H1 (cell line): ENCODE results near the gene KCNK4.

Source experiments
- ATF3 ChIP-seq: IDR thresholded peaks from 2 replicates; pipeline ENCODE4 v1.6.1; 2011; ENCODE audit warnings: low read depth, mild to moderate bottlenecking, low read length; ENCODE audit not compliant: insufficient read depth
- CEBPB ChIP-seq: IDR thresholded peaks from 2 replicates; pipeline ENCODE4 v1.6.1; 2012; ENCODE audit warnings: low read depth, low read length
- CHD1 ChIP-seq: IDR thresholded peaks from 2 replicates; pipeline ENCODE4 v1.6.1; 2012; ENCODE audit warnings: low read depth, low read length, improper control_type of control experiment
- CREB1 ChIP-seq: IDR thresholded peaks from 2 replicates; pipeline ENCODE4 v1.6.1; 2012; ENCODE audit warnings: inconsistent platforms
- CTCF ChIP-seq, 3 experiments: IDR thresholded peaks; 1 replicate in 2 of 3; 2 replicates in 1 of 3; pipeline versions ENCODE4 v1.5.1 to v1.6.1; 2011; ENCODE audit warnings: low read length in 3 of 3, mild to moderate bottlenecking in 3 of 3, inconsistent platforms in 2 of 3, low read depth in 1 of 3, moderate library complexity in 1 of 3; ENCODE audit not compliant: insufficient read depth in 1 of 3; ENCODE audit errors: control extremely low read depth in 1 of 3
- KDM5A ChIP-seq: fragments of 200-600 bp; IDR thresholded peaks from 2 replicates; pipeline ENCODE4 v1.7.1; 2012; ENCODE audit warnings: mild to moderate bottlenecking, low read length, inconsistent platforms, mixed read lengths
- MAX ChIP-seq: IDR thresholded peaks from 2 replicates; pipeline ENCODE4 v1.6.1; 2012; ENCODE audit warnings: inconsistent platforms
- NRF1 ChIP-seq: IDR thresholded peaks from 2 replicates; pipeline ENCODE4 v1.6.1; 2011; ENCODE audit warnings: mild to moderate bottlenecking, low read depth, low read length, improper control_type of control experiment
- POLR2A ChIP-seq, 2 experiments: IDR thresholded peaks; 1 replicate in 1 of 2; 2 replicates in 1 of 2; pipeline ENCODE4 v1.6.1; 2011; ENCODE audit warnings: low read depth in 2 of 2, low read length in 2 of 2, mild to moderate bottlenecking in 2 of 2; ENCODE audit errors: control extremely low read depth in 1 of 2
- RAD21 ChIP-seq, 2 experiments: IDR thresholded peaks in 1 of 2; conservative IDR thresholded peaks in 1 of 2; 2 replicates each; pipeline ENCODE4 v1.6.1; 2011; ENCODE audit warnings: low read depth in 2 of 2, low read length in 2 of 2, improper control_type of control experiment in 1 of 2, inconsistent platforms in 1 of 2, mild to moderate bottlenecking in 1 of 2, moderate library complexity in 1 of 2
- RNF2 ChIP-seq: fragments of 200-900, 300-1000 bp; sonication (generic); IDR thresholded peaks from 2 replicates; pipeline ENCODE4 v1.7.1; 2016; ENCODE audit warnings: borderline replicate concordance, low read depth, mild to moderate bottlenecking, antibody characterized with exemption, low read length; ENCODE audit not compliant: poor library complexity, severe bottlenecking; ENCODE audit errors: missing control alignments
- SAP30 ChIP-seq: fragments of 300-600 bp; sonication (generic); IDR thresholded peaks from 2 replicates; pipeline ENCODE4 v1.7.1; 2012; ENCODE audit warnings: low read length, moderate library complexity, mild to moderate bottlenecking, inconsistent platforms; ENCODE audit not compliant: insufficient read depth, insufficient replicate concordance
- TAF1 ChIP-seq: IDR thresholded peaks from 2 replicates; pipeline ENCODE4 v1.6.1; 2011; ENCODE audit warnings: mild to moderate bottlenecking, low read depth, low read length
- TEAD4 ChIP-seq: IDR thresholded peaks from 2 replicates; pipeline ENCODE4 v1.6.1; 2012; ENCODE audit warnings: low read depth, low read length, inconsistent platforms, mixed read lengths

GRCh38 chr11:64276653-64277431 lies 14.3 kb upstream of the KCNK4 start:
- TF ChIP-seq KDM5A = no peak
- no peak for TF ChIP-seq POLR2A (IDR thresholded peaks at IDR 0.05; ENCODE audit: control extremely low read depth in 1 of 2, low read depth in 2 of 2, low read length in 2 of 2)
- TF ChIP-seq CTCF (IDR thresholded peaks at IDR 0.05; ENCODE audit: control extremely low read depth in 1 of 3, insufficient read depth in 1 of 3, low read depth in 1 of 3, low read length in 3 of 3) = no peak
- no peak for TF ChIP-seq RAD21 (IDR thresholded peaks at IDR 0.05 in 1 of 2, conservative IDR thresholded peaks at IDR 0.05 in 1 of 2; ENCODE audit: low read depth in 2 of 2, low read length in 2 of 2)
- no peak for TF ChIP-seq RNF2
- no peak for TF ChIP-seq TAF1
- no peak for TF ChIP-seq CREB1
- no peak for TF ChIP-seq SAP30
- no peak for TF ChIP-seq MAX
- no peak for TF ChIP-seq ATF3
- no peak for TF ChIP-seq CEBPB
- no peak for TF ChIP-seq NRF1
- no peak for TF ChIP-seq CHD1
- no peak for TF ChIP-seq TEAD4
